ENCODE results near the gene METTL2B.

METTL2B gene

DNA sequence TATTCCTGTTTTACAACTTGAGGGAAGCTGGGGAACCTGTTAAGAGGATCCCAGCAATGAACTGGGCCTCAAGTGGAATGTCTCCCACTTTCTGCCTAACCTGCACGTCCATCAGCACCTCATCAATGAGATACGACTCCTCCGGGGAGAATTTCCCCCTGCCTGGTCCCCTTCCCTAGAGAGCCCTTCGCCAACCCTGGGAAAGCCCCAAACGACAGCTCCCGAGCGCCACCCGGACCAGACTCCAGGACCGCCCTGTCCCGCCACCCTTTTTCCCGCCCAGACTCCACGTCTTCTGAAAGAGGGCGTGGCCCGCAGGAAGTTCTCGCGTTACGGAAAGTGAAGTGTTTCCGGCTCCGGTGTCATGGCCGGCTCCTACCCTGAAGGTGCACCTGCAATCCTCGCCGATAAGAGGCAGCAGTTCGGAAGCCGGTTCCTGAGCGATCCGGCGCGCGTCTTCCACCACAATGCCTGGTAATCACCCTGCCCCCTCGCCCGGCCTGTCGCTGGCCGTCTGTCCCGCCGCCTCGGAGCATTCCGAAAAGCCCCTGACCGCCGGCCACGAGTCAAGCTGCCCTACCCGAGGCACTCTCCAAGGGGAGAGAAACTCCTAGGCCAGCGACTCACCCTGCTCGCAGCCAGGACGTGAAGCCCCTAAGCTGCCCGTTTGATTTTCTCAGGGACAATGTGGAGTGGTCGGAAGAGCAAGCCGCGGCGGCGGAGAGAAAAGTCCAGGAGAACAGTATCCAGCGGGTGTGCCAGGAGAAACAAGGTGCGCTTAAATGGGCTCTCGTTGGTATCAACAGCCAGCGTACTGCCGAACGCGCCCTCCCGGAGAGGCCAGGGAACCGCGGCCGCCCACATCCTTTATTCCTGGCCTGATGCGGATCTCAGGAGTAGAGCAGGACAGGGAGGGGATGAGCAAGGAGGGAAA lies at the start of gene METTL2B:
Gene METTL2B (plus strand): TSS at position 347 of the 934 bp plus-strand sequence. CDS start 18 bp downstream, at position 365.
- DNase-seq: peak; percentile 88

DNA sequence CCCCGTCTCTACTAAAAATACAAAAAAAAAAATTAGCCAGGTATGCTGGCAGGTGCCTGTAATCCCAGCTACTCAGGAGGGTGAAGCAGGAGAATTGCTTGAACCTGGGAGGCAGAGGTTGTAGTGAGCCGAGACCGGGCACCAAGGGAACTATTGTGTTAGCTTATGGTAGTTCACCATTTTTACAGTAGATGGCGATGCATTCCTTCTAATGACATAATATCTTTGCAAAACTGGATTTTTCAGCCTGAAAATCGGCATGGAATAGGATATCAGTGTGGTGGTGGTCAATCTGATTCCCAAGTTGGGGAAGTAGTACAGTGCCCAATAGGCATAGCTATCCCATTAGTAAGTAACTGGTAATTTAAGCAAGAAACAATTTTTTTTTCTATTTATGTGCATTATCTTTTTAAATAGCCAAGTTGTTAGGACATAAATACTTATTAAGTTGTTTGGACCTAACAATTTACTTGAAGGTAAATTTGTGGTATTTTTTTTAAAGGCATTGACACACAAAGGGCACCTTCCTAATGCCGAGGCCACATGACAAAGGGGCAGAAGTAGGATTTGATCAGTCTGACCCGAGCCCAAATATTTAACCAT lies 49.2 kb upstream of the METTL2B start:
- DNase-seq: no peak

- no peak for DNase-seq
Measured at GRCh38 chr7:128430207-128430606, 46.3 kb upstream of the METTL2B start.

GRCh38 chr7:128431221-128431620 lies 45.3 kb upstream of the METTL2B start:
- no peak for DNase-seq

DNA sequence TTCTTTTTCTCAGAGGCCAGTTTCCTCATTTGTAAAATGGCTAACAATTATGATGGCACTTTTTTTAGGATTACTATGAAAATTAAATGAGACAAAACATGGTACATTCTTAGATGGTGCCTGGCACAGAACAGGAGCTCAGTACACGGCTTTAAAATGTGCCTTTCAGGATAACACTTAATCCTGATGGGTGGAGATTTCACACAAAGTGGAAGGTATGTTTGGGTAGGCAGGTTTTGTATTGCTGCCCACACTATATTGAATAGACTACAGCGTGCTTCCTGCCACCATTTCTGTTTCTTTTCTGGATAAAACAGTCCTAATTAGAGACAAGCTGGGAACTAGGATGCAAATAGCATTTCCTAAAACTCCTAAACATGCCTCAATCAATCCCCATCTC lies 44.8 kb upstream of the METTL2B start:
- DNase-seq: no peak

- no peak for DNase-seq
Measured at GRCh38 chr7:128434413-128435326, 41.9 kb upstream of the METTL2B start.

GRCh38 chr7:128435327-128435686 lies 41.2 kb upstream of the METTL2B start:
- DNase-seq: no peak

DNA sequence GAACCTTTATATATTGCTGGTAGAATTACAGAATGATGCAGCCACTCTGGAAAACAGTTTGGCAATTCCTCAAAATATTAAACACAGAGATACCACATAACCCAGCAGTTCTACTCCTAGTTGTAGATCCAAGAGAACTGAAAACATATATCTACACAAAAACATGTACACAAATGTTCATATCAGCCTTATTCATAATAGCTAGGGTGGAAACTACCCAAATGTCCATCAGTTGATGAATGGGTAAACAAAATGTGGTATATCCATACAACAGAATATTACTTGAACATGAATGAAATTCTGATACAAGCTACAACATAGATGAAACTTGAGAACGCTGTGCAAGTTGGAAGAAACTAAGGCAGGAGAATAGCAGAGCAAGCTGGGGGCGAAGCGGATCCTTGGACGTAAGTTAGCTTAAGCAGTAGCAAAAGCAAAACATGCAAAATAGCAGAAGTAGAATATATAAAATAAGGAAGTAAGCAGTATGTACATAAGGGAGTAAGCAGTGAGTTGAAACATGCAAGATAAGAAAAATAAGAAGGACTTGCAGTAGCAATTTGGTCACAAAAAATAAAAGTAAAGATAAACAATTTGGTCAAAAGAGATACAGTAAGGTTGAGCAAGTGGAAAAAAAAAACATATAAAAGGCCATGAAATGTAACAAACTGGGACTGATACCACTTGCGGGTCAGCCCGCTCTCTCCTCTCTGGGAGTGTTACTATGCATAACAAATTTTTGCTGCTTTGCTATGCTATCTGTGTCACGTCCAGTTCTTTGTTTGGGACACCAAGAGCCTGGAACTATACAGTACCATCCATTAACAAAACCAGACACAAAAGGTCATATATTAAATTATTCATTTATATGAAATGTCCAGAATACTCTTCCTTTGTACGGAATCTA lies 38.9 kb upstream of the METTL2B start:
- no peak for DNase-seq

GRCh38 chr7:128442356-128442755 lies 34.2 kb upstream of the METTL2B start:
- no peak for DNase-seq

GRCh38 chr7:128443831-128444600 lies 32.5 kb upstream of the METTL2B start:
- DNase-seq: no peak

DNA sequence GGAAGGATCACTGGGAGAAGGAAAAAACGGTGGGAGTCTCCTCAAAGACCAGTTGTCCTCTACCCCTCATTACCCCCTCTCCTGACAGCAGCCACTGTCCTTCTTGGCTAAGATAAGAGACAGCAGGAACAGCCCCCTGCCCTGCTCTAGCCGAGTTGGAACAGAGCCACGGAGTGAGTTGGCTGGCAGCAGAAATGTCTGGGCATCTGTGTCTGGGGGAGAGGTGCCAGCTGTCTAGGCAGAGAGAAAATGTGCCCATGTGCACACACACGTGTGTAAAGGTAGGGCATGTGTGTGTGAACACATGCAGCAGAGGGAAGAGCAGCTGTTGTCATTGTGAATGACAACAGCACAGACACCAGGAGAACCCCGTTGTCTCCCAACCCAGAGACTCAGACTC lies 30.2 kb upstream of the METTL2B start:
- DNase-seq: no peak

DNA sequence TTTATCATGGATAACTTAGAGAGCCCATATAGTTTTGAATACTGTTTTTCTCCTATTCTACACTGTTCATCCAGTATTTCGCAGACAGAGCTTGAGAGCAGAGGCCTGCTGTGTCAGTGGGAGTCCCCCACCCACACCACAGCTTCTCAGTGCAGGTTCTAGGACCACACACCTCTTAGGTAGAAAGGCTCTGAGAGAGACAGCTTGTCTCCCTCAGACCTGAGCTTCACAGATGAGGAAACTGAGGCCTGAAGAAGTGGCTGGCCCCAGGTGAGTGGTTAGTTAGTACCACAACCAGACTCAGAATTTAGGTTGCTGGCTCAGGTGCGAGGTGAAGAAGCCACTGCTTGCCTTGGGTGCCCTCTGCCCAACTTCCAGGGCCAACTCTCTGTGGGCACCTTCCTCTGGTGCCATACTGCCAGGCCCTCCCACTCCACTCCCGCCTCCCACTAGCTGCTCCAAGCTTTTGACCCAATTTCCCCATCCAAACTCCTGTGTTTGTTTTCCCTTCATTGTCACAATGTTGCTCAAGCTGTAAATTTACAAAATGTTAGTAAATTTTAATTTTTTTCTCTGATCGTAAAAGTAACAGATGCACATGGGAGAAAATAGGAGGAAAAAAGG lies 28.5 kb upstream of the METTL2B start:
- DNase-seq: peak; percentile 28

DNA sequence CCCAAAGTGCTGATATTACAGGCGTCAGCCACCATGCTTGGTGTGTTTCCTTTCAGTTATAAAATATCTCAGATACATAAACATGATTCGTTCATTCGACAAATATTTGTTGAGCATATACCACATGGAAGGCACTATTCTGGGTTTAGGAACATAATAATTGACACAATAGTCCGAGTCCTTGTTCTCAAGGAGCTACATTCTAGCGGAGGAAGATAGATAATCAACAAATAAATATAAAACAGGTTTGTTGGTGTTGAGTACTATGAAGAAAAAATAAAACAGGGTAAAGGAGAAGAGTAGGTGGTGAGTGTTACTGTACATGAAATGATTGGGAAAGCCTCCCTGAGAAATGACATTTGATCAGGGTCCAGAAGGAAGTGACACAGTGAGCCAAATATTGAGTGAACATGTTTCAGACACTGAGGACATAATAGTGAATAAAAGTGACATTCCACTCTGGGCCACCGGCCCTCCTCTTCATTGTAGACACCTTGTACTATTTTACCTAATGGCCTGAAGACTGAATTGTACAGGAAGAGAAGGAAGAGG lies 27.7 kb upstream of the METTL2B start:
- no peak for DNase-seq

DNA sequence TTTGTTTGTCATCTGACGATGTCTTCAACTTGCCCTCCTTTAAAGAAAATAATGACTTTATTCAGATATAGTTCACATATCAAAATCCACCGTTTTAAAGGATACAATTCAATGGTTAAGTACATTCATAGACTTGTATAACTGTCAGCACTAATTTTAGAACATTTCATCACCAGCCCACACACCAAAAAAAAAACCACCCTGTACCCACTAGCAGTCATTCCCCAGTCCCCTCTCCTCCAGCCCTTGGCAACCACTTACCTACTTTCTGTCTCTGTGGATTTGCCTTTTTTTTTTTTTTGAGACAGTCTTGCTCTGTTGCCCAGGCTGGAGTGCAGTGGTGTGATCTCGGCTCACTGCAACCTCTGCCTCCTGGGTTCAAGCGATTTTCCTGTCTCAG lies 26.1 kb upstream of the METTL2B start:
- no peak for DNase-seq

- no peak for DNase-seq
Measured at GRCh38 chr7:128450913-128451312, 25.6 kb upstream of the METTL2B start.

GRCh38 chr7:128452552-128452951 lies 24.0 kb upstream of the METTL2B start:
- DNase-seq: no peak

DNA sequence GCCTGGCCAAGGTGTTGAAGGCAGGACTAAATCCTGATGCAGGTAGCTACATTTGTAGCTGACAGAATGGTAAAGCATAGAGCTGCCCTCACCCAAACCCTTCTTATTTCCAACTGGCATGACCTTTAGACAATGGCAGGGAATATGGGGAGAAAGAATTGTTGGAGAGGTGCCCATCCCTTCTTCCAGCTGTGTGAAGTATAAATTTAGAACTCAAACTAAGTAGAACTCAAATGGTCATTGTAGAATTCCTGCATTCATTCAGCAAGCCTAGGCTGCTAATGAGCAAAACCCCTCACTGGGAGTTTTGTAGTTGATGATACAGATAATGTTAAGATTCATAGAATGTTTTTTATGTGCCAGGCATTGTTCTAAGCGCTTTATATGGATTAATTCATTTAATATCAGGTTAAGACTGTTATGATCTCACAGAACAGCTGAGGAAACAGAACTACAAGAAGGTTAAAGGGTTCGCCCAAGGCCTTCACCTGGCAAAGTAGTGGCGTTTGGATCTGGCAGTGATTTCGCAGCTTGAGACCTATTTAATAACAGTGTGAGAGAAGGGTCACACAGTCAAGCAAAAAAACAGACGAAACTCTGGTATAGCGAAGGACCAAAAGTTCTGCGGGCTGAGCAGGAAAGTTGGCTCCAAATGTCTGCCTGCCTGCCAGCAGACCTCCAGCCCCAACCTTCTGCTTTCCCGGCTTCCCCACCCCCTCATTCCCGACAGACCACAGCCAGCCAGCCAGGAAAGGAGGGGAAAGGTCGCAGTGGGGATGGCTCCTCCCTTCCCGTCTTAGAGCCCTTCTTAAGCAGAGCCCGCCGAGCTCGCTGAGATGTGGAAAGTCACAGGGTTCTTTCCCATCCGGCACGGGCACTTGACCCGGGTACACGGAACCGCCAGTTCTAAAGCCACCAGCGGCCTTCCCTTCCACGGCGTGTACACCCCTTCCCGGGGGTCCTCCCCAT lies 22.4 kb upstream of the METTL2B start:
- DNase-seq: no peak

DNA sequence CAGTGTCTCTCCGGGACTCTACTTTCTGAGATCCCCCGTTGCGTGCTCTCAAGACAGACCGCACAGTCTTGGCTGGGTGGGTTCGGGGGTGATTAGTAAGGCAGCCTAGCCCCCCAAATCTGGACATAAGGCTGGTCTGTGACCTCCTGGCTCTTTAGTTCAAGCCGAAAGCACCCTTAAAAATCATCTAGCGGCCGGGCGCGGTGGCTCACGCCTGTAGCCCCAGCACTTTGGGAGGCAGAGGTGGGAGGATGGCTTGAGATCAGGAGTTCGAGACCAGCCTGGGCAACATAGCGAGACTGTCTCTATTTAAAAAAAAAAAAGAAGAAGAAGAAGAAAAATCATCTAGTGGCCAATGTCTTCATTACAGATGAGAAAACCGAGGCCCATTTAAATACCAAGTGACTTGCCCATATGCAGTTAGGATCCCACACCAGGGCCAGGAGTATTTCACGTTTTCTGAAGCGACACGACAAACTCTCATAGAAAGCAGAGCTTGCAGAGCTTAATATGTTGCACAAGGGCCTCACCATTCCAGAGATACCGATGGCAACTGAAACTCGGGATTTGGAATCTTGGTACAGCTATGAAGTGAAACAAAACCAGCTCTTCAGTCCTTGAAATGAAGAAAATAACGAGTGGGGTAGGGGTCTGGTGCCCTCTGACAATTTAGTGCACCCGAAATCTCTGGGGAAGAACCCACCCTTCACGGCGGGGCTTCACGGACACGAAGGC lies 21.6 kb upstream of the METTL2B start:
- DNase-seq: no peak
